HG03175 (cell line): ENCODE measurements around the gene PRUNE2.
"Not testable (repeated sequence)": the region's sequence is repeated elsewhere in the genome, so short reads cannot be mapped to it uniquely, and the experiment has no call there.

Source experiments
- ATAC-seq: cut with Tn5 transposase; IDR thresholded peaks from one replicate; pipeline ENCODE4 v1.9.1; 2021; ENCODE audit warnings: mild to moderate bottlenecking, moderate library complexity; ENCODE audit not compliant: unreplicated experiment

PRUNE2 gene

DNA sequence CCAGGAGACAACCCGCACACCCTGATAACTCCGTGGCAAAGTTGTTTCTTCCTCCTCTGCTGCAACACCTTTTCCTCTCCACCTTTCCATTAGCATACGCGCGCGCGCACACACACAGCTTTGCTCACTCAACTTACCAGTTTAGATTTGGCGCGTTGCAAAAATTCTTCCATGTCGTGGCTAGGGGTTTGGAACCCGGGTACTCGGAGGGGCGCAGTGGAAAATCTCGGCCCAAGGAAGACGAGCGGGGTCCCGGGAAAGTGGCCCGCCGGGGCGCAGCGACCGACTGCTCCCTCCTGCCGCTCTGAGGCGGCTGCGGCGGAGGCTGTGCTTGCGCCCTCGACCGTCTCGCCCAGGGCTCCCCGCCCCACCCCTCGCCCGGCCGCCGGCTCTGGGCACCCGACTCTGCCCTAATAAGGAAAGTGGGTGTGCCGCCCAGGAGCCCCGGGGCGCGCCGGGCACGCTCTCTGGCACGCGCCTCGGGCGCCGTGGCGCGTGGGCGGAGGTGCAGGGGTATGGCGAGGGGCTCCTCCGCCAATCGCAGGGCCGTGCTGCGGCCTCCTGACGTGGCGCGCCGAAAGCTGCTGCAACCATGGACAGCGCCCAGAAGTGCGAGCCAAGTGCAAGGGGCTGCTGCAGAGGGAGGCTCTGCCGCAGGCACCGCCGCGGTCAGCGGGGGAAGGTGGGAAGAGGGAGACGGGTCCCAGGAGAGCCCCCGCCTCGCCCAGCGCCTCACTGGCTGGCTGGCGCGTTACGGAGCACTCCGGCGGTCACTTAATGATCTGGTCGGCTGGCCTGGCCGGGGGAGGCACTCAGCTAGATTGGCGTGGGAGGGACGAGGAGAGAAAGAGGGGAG, at the start of gene PRUNE2:
Gene PRUNE2, minus strand, starts transcription at position 324 of the 856 bp plus-strand sequence. Its CDS starts 151 bp downstream, at position 173.
- no peak for ATAC-seq

- ATAC-seq: not testable (repeated sequence)
Observed at GRCh38 chr9:76955406-76955805, 49.5 kb upstream of the PRUNE2 start.

GRCh38 chr9:76949865-76950264, 44.0 kb upstream of the PRUNE2 start:
- no peak for ATAC-seq

DNA sequence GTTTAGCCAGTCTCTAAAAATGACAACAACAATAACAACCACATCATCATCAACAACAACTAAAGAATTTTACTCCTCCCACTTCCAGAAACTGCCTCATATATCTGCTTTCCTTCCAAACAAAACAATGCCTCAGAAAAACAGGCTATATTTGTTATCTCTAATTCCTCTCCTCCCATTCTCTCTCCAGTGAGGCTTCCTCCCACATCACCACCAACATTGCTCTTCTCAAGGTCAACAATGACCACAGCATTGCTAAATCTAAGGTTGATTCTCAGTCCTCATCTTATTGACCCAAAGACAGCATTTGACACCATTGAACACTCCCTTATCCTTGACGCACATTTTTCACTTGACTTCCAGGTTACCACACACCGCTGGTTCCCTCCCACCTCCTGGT, 38.1 kb upstream of the PRUNE2 start:
- no peak for ATAC-seq

GRCh38 chr9:76943054-76943453, 37.1 kb upstream of the PRUNE2 start:
- no peak for ATAC-seq

- ATAC-seq: no peak
Observed at GRCh38 chr9:76932757-76933156, 26.8 kb upstream of the PRUNE2 start.

- no peak for ATAC-seq
Observed at GRCh38 chr9:76932265-76932664, 26.4 kb upstream of the PRUNE2 start.

GRCh38 chr9:76927540-76928240, 21.8 kb upstream of the PRUNE2 start:
- no peak for ATAC-seq

- ATAC-seq: no peak
Observed at GRCh38 chr9:76926846-76927245, 20.9 kb upstream of the PRUNE2 start.

GRCh38 chr9:76926324-76926741, 20.4 kb upstream of the PRUNE2 start:
- ATAC-seq: no peak

DNA sequence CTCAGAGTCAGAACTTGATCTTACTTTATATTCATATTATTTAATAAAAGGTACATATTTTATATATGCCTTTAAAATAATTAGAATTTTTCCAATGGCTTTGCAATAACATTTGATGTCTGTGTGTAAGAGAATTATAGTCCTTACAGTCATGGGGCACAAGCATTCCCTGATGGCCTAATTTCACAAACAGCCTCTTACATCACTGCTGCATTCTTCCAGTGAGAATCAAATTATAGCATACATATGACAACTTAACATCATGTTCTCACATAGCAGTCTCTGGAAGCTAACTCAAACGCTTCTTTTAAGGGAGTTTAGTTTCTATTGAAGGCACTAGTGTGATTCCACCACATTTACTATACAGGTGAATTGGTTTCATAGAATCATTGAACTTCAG, 15.3 kb upstream of the PRUNE2 start:
- no peak for ATAC-seq

- ATAC-seq: no peak
Observed at GRCh38 chr9:76917299-76917698, 11.4 kb upstream of the PRUNE2 start.

GRCh38 chr9:76916231-76916630, 10.3 kb upstream of the PRUNE2 start:
- ATAC-seq: no peak

- ATAC-seq: no peak
Observed at GRCh38 chr9:76913467-76913866, 7.6 kb upstream of the PRUNE2 start.

DNA sequence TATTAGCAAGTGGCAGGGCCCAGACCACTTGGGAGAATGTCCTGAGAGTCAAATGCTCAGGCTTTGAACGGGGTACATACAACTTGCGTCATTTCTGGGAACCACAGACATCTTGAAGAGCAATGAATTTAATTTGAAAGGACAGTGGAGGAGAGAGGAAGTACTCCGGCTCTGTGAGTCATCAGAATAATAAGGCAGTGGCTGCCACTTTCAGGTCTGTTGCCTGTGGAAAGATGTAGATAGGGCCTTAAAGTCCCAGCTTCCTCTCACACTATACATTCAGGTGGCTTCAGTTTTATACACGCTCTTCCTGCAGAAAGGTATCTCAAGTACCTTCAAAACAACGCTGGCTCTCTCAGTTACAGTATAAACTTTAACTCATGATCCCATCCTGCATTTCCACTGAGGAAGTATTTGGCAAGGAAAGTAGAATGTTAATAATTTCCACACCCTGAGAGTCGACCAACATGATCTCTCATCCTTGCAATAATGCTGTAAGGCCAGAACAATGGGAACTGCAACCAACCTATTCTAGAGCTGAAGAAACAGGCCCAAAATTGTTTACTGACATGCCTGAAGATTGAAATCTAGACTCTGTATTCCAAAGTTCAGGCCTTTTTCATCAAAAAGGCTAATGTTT, 6.8 kb upstream of the PRUNE2 start:
- ATAC-seq: no peak

- ATAC-seq: no peak
Observed at GRCh38 chr9:76911971-76912370, 6.1 kb upstream of the PRUNE2 start.

- no peak for ATAC-seq
Observed at GRCh38 chr9:76910861-76911260, 4.9 kb upstream of the PRUNE2 start.

DNA sequence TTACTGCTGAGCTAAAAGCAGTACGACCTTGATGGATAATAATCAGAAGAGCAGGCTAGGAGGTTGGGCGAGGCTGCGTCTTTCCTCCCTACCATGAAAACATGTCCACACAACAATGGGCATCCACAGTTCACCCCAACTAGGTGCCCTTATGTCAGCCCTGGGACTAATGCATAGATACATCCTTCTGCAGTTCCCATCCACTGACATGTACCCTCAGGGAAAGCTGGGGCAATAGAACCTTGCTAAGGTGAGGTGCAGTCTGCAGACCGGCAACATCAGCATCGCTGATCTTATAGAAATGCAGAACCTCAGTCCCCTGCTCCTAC, 697 bp upstream of the PRUNE2 start:
- no peak for ATAC-seq

DNA sequence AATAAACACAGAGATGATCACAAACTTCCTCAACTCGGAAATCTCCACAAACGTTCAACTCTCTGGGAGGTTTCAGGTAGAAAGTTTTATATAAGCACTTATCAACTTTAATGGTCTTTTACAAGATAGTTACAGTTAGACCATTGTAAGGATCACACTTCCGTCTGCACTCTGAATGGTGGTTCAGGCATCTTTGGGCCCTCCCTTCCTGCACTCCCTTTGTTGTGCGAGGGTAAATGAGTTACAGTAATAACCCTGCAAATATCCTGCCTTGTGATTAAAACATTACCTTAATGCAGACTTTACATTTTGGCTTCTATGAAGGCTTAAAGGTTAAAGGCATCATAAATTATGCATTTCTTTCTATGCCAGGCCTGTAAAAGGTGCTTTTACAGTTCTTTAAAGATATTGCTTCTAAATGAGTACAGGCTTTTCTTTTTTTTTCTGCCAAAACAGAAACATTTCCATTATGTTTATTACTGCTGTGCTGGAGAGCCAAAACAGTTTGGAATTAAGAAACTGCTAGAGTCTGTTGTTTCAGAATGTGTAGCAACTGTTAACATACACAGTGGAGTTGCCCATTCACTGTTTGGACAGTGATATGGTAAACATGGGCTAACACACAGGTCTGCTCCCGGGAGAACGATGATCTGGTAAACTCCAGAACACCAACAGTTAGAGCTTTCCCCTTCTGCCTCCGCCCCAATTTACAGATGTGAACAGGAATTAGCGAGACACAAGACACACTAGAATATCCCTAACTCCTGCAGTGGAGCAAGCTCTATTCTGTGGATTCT, 1.1 kb downstream of the PRUNE2 start:
- ATAC-seq: no peak

GRCh38 chr9:76902395-76902794, 3.5 kb downstream of the PRUNE2 start:
- ATAC-seq: no peak

DNA sequence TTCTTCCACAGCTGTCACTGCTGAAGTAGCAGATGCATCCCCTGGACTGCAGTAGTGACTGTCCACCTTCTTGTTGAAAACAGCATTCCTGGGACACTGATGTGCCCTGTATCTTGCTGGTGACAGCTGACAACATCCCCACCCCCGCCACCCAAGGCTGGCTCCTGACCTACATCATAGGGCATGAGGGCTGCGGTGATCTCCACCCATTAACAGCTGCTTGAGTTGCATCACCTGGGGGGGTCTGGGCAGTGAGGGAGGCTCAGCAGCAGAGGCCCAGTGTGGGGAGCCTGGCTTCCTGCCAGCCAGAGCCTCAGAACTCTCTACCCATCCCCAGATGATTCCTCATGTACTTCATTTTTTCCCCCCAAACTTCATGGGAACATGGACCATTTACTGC, 4.1 kb downstream of the PRUNE2 start:
- no peak for ATAC-seq
